HCT116 (cell line): ENCODE data around the gene CCDC182.

Source experiments
- CEBPB ChIP-seq: IDR thresholded peaks from 2 replicates; pipeline ENCODE4 v1.6.1; 2012; ENCODE audit warnings: low read depth
- ELF1 ChIP-seq: IDR thresholded peaks from 2 replicates; pipeline ENCODE4 v1.6.1; 2012; ENCODE audit warnings: low read depth, borderline replicate concordance
- EZH2 ChIP-seq: fragments of 200-600 bp; sonication (generic); IDR thresholded peaks from 2 replicates; pipeline ENCODE4 v1.6.1; 2017; ENCODE audit warnings: antibody characterized with exemption, mixed run types
- EZH2phosphoT487 ChIP-seq: fragments of 200-600 bp; IDR thresholded peaks from 2 replicates; pipeline ENCODE4 v1.6.1; 2018; ENCODE audit warnings: antibody characterized with exemption, borderline replicate concordance
- POLR2A ChIP-seq: IDR thresholded peaks from 2 replicates; pipeline ENCODE4 v1.7.0; 2011; ENCODE audit warnings: borderline replicate concordance; ENCODE audit not compliant: insufficient read depth, insufficient read length; ENCODE audit errors: extremely low read depth
- RAD21 ChIP-seq: IDR thresholded peaks from 2 replicates; pipeline ENCODE4 v1.6.1; 2012; ENCODE audit warnings: low read depth, mild to moderate bottlenecking
- REST ChIP-seq: IDR thresholded peaks from 2 replicates; pipeline ENCODE4 v1.6.1; 2012; ENCODE audit warnings: low read depth
- YY1 ChIP-seq: IDR thresholded peaks from 2 replicates; pipeline ENCODE4 v1.6.1; 2011; ENCODE audit warnings: low read length, low read depth, moderate library complexity, mild to moderate bottlenecking; ENCODE audit not compliant: insufficient replicate concordance; ENCODE audit errors: extremely low read depth
- ZNF274 ChIP-seq: fragments of 200-500 bp; sonication (Bioruptor generic); IDR thresholded peaks from 2 replicates; pipeline ENCODE4 v1.6.1; 2014; ENCODE audit warnings: mild to moderate bottlenecking, low read depth, low read length, inconsistent platforms
- TF ChIP-seq, protein P1 (sequence below), 3 experiments: fragments of 200-600 bp in 1 of 3; sonication (generic) in 1 of 3; IDR thresholded peaks in 2 of 3; conservative IDR thresholded peaks in 1 of 3; 2 replicates each; pipeline ENCODE4 v1.5.1; 2012 to 2017; ENCODE audit warnings: low read depth in 2 of 3, low read length in 2 of 3, antibody characterized with exemption in 1 of 3, borderline replicate concordance in 1 of 3, control low read depth in 1 of 3, mild to moderate bottlenecking in 1 of 3, mixed read lengths in 1 of 3, mixed run types in 1 of 3, moderate library complexity in 1 of 3; ENCODE audit not compliant: insufficient read depth in 1 of 3

DNA sequence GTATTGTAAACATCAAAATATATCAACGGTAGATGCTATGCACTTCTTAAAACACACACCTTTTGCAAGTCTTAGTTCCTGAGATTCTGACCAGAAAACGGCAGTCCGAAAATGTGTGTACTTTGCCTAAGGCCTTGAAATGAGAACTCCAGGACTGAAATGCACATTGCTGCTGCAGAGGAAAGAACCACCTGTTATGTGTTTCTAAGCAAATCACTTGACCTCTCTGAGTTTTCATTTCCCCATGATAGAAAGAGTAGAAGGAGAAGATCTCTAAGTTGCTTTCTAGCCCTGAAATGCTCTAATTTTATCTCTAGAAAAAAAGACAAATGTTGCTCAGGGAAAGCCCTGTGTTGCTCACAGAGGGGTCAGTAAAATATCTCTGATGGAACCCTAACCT is 9.9 kb downstream of the CCDC182 start:
- TF ChIP-seq EZH2 = no peak
- TF ChIP-seq, protein P1, sequence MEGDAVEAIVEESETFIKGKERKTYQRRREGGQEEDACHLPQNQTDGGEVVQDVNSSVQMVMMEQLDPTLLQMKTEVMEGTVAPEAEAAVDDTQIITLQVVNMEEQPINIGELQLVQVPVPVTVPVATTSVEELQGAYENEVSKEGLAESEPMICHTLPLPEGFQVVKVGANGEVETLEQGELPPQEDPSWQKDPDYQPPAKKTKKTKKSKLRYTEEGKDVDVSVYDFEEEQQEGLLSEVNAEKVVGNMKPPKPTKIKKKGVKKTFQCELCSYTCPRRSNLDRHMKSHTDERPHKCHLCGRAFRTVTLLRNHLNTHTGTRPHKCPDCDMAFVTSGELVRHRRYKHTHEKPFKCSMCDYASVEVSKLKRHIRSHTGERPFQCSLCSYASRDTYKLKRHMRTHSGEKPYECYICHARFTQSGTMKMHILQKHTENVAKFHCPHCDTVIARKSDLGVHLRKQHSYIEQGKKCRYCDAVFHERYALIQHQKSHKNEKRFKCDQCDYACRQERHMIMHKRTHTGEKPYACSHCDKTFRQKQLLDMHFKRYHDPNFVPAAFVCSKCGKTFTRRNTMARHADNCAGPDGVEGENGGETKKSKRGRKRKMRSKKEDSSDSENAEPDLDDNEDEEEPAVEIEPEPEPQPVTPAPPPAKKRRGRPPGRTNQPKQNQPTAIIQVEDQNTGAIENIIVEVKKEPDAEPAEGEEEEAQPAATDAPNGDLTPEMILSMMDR (IDR thresholded peaks at IDR 0.05 in 2 of 3, conservative IDR thresholded peaks at IDR 0.05 in 1 of 3; ENCODE audit: borderline replicate concordance in 1 of 3, insufficient read depth in 1 of 3, low read depth in 2 of 3, low read length in 2 of 3) = no peak
- no peak for TF ChIP-seq POLR2A
- no peak for TF ChIP-seq YY1
- no peak for TF ChIP-seq ZNF274
- no peak for TF ChIP-seq EZH2phosphoT487
- no peak for TF ChIP-seq ELF1
- no peak for TF ChIP-seq REST
- no peak for TF ChIP-seq CEBPB
- TF ChIP-seq RAD21 = no peak
